GM18505 (cell line): ENCODE measurements around the gene ACTN4.

Source experiments
- ATAC-seq: cut with Tn5 transposase; IDR thresholded peaks from one replicate; pipeline ENCODE4 v1.9.1; 2021; ENCODE audit not compliant: unreplicated experiment
- POLR2A ChIP-seq: IDR thresholded peaks from 4 replicates; pipeline ENCODE4 v1.6.1; 2011; ENCODE audit warnings: borderline replicate concordance; ENCODE audit not compliant: insufficient read depth, insufficient read length; ENCODE audit errors: extremely low read depth

The ACTN4 gene

GRCh38 chr19:38700902-38701454, 53.5 kb downstream of the ACTN4 start:
- no peak for TF ChIP-seq POLR2A
- ATAC-seq: no peak

- no peak for TF ChIP-seq POLR2A
- ATAC-seq: no peak
Observed at GRCh38 chr19:38701455-38702063, 54.1 kb downstream of the ACTN4 start.

GRCh38 chr19:38702278-38702677, 54.8 kb downstream of the ACTN4 start:
- ATAC-seq: no peak

GRCh38 chr19:38703509-38703908, 56.1 kb downstream of the ACTN4 start:
- ATAC-seq: no peak
- TF ChIP-seq POLR2A: no peak

More at GRCh38 chr19:38702278-38702677, 54.8 kb downstream of the ACTN4 start:
- no peak for TF ChIP-seq POLR2A

GRCh38 chr19:38704488-38705026, 57.1 kb downstream of the ACTN4 start:
- no peak for ATAC-seq
- no peak for TF ChIP-seq POLR2A

- no peak for ATAC-seq
- TF ChIP-seq POLR2A: no peak
Observed at GRCh38 chr19:38705197-38706019, 58.0 kb downstream of the ACTN4 start.

GRCh38 chr19:38706792-38707511, 59.5 kb downstream of the ACTN4 start:
- ATAC-seq: no peak
- no peak for TF ChIP-seq POLR2A

GRCh38 chr19:38707512-38708114, 60.2 kb downstream of the ACTN4 start:
- no peak for ATAC-seq
- no peak for TF ChIP-seq POLR2A

- no peak for ATAC-seq
- no peak for TF ChIP-seq POLR2A
Observed at GRCh38 chr19:38708413-38709024, 61.1 kb downstream of the ACTN4 start.

GRCh38 chr19:38709119-38709518, 61.7 kb downstream of the ACTN4 start:
- no peak for TF ChIP-seq POLR2A
- no peak for ATAC-seq

GRCh38 chr19:38709671-38710415, 62.4 kb downstream of the ACTN4 start:
- no peak for TF ChIP-seq POLR2A
- ATAC-seq: no peak

- ATAC-seq: no peak
- no peak for TF ChIP-seq POLR2A
Observed at GRCh38 chr19:38710416-38710702, 62.9 kb downstream of the ACTN4 start.
